ENCODE measurements around the gene PKM.

The PKM gene

GRCh38 chr15:72227720-72228119, 3.3 kb downstream of the PKM start:
- H3K4me3 ChIP-seq (ENCODE audit: low read depth, low read length) = peak overlapping the region; percentile 87
- TF ChIP-seq CTCF (conservative IDR thresholded peaks at IDR 0.05; ENCODE audit: low read depth, low read length) = no peak
- DNase-seq (ENCODE audit: low read depth) = no peak

- TF ChIP-seq CTCF (conservative IDR thresholded peaks at IDR 0.05; ENCODE audit: low read depth, low read length) = no peak
- DNase-seq (ENCODE audit: low read depth) = peak; percentile 78
- peak overlapping the region; percentile 20 for H3K4me3 ChIP-seq (ENCODE audit: low read depth, low read length)
Measured at GRCh38 chr15:72227192-72227586, 3.8 kb downstream of the PKM start.

DNA sequence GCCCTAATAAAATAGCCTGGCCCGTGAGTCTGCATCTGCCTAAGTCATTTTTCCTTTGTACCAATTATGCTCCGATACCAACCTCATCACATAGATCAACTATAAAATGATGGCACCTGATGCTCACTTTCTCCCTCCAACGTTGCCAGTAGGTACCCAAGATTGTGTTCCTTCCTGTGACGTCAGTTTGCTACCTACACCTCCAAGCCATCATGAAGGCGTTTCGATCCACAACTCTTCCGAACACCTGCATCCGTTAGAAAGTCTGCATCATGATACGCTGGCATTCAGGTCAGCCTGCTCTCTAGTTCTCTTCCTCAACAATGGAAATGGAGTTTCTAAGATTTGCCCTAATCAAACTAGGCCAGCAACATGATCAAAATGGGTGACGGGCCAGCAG, 7.7 kb downstream of the PKM start:
- no peak overlapping the region for H3K4me3 ChIP-seq (ENCODE audit: low read depth, low read length)
- DNase-seq (ENCODE audit: low read depth) = no peak
- no peak for TF ChIP-seq CTCF (conservative IDR thresholded peaks at IDR 0.05; ENCODE audit: low read depth, low read length)

DNA sequence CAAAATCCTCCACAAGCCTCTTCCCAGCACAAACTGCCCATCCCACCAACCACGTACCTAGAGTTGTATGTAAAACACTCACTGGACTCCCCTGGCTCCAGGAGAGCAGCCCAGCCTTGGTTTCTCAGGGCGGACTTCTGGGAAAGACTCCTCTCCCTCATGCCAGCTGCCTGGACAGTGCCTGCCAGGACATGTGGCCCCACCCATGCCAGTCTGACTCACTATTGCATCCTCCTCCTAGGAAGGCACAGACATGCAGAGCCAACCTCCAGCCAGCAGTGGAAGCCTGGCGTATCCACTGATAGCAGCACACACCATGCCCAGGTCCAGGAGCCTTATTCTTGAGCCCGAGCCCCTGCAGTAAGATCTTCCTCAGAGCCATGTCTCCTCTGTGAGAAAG, 8.6 kb downstream of the PKM start:
- no peak for TF ChIP-seq CTCF (conservative IDR thresholded peaks at IDR 0.05; ENCODE audit: low read depth, low read length)
- DNase-seq (ENCODE audit: low read depth) = no peak
- H3K4me3 ChIP-seq (ENCODE audit: low read depth, low read length) = no peak overlapping the region

- TF ChIP-seq CTCF (conservative IDR thresholded peaks at IDR 0.05; ENCODE audit: low read depth, low read length) = no peak
- no peak overlapping the region for H3K4me3 ChIP-seq (ENCODE audit: low read depth, low read length)
- no peak for DNase-seq (ENCODE audit: low read depth)
Measured at GRCh38 chr15:72220687-72221086, 10.3 kb downstream of the PKM start.

GRCh38 chr15:72217216-72217615, 13.8 kb downstream of the PKM start:
- TF ChIP-seq CTCF (conservative IDR thresholded peaks at IDR 0.05; ENCODE audit: low read depth, low read length) = no peak
- no peak overlapping the region for H3K4me3 ChIP-seq (ENCODE audit: low read depth, low read length)
- no peak for DNase-seq (ENCODE audit: low read depth)

- DNase-seq (ENCODE audit: low read depth) = no peak
- TF ChIP-seq CTCF (conservative IDR thresholded peaks at IDR 0.05; ENCODE audit: low read depth, low read length) = no peak
- H3K4me3 ChIP-seq (ENCODE audit: low read depth, low read length) = no peak overlapping the region
Measured at GRCh38 chr15:72216079-72216478, 14.9 kb downstream of the PKM start.
